ENCODE results near the gene CTIF. TPM values are rescaled to one million over a fixed set of nuclear protein-coding genes. Genes with fewer than 3 reads are reported as not detected.

CTIF gene
- total RNA-seq, 1 experiment from 2014 or later, result 3.5 TPM

GRCh38 chr18:48834413-48835031, 295.7 kb downstream of the CTIF start:
- peak; percentile 98 for DNase-seq (ENCODE audit: low read depth)

GRCh38 chr18:48835119-48835518, 296.3 kb downstream of the CTIF start:
- DNase-seq (ENCODE audit: low read depth), result peak; percentile 68

- DNase-seq (ENCODE audit: low read depth), result no peak
These were observed 296.9 kb downstream of the CTIF start for GRCh38 chr18:48835745-48836170.

GRCh38 chr18:48836231-48836805, 297.5 kb downstream of the CTIF start:
- no peak for DNase-seq (ENCODE audit: low read depth)

GRCh38 chr18:48836806-48837615, 298.2 kb downstream of the CTIF start:
- DNase-seq (ENCODE audit: low read depth), result no peak

GRCh38 chr18:48837676-48838075, 298.8 kb downstream of the CTIF start:
- no peak for DNase-seq (ENCODE audit: low read depth)

- no peak for DNase-seq (ENCODE audit: low read depth)
These were observed 299.4 kb downstream of the CTIF start for GRCh38 chr18:48838166-48838775.

- DNase-seq (ENCODE audit: low read depth), result peak; percentile 72
These were observed 300.3 kb downstream of the CTIF start for GRCh38 chr18:48838921-48839818.

- DNase-seq (ENCODE audit: low read depth), result no peak
These were observed 301.1 kb downstream of the CTIF start for GRCh38 chr18:48839819-48840490.

GRCh38 chr18:48840491-48840877, 301.7 kb downstream of the CTIF start:
- no peak for DNase-seq (ENCODE audit: low read depth)

GRCh38 chr18:48841381-48842258, 302.8 kb downstream of the CTIF start:
- DNase-seq (ENCODE audit: low read depth), result peak; percentile 87

GRCh38 chr18:48842259-48843061, 303.6 kb downstream of the CTIF start:
- no peak for DNase-seq (ENCODE audit: low read depth)

- no peak for DNase-seq (ENCODE audit: low read depth)
These were observed 304.3 kb downstream of the CTIF start for GRCh38 chr18:48843162-48843561.

- no peak for DNase-seq (ENCODE audit: low read depth)
These were observed 304.8 kb downstream of the CTIF start for GRCh38 chr18:48843596-48843995.

GRCh38 chr18:48844271-48844670, 305.4 kb downstream of the CTIF start:
- peak; percentile 60 for DNase-seq (ENCODE audit: low read depth)

GRCh38 chr18:48845174-48845573, 306.3 kb downstream of the CTIF start:
- no peak for DNase-seq (ENCODE audit: low read depth)

GRCh38 chr18:48846423-48846932, 307.6 kb downstream of the CTIF start:
- DNase-seq (ENCODE audit: low read depth), result no peak

- no peak for DNase-seq (ENCODE audit: low read depth)
These were observed 309.1 kb downstream of the CTIF start for GRCh38 chr18:48847807-48848486.
